PFSK-1 (cell line): Measurements from ENCODE around the gene FSTL4.

Source experiments
- FOXP2 ChIP-seq: optimal IDR thresholded peaks from 2 replicates; pipeline ENCODE3; 2011; ENCODE audit warnings: borderline replicate concordance, control low read depth, inconsistent platforms; ENCODE audit not compliant: insufficient read depth; ENCODE audit errors: extremely low read length, extremely low read depth
- POLR2AphosphoS5 ChIP-seq: IDR thresholded peaks from 2 replicates; pipeline ENCODE4 v1.6.1; 2012; ENCODE audit warnings: low read depth, mild to moderate bottlenecking, control low read depth, low read length, moderate library complexity
- REST ChIP-seq, 2 experiments: IDR thresholded peaks; 2 replicates each; pipeline versions ENCODE4 v1.6.1 to v1.8.0; 2011 to 2012; ENCODE audit warnings: low read depth in 2 of 2, low read length in 2 of 2, control low read depth in 1 of 2, inconsistent platforms in 1 of 2, mild to moderate bottlenecking in 1 of 2, moderate library complexity in 1 of 2; ENCODE audit not compliant: insufficient read depth in 1 of 2
- SIN3A ChIP-seq: IDR thresholded peaks from 2 replicates; pipeline ENCODE4 v1.6.1; 2012; ENCODE audit warnings: mild to moderate bottlenecking, low read length, moderate library complexity, borderline replicate concordance; ENCODE audit not compliant: insufficient read depth
- TAF1 ChIP-seq: IDR thresholded peaks from 2 replicates; pipeline ENCODE4 v1.6.1; 2012; ENCODE audit warnings: low read length, control low read depth, borderline replicate concordance; ENCODE audit not compliant: insufficient read depth

The FSTL4 gene

DNA sequence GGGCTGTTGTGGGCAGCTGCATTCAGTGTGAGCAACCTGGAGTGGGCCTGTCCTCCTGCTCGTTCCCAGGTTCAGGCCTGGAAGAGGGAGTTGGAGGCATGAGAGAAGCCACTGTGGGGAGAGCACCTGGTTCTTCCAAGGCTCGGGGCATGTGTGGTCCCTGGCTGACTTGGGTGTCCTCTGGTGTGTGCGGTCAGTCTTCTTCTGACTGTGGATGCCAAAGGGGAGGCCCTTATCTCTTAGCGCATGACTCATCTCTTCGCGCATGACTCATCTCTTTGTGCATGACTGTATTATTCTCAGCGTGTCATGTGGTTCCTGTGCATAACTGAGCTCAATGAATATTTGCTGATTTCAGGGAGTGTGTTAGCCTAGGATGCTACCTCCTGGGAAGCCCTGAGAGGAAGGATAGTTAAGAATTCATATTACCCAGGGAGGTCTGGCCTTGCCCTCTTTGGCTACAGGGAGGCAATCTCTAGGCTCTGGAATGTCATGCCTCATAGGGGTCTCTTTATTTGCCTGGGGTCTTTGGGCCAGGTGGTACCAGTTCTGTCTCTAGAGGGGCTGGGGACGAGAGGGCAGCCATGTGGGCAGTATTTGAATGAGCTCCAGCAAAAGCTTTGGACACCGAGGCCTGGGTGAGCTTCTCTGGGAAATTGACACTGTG is 371.8 kb downstream of the FSTL4 start:
- no peak for TF ChIP-seq SIN3A
- no peak for TF ChIP-seq POLR2AphosphoS5
- TF ChIP-seq REST (IDR thresholded peaks at IDR 0.05; ENCODE audit: insufficient read depth in 1 of 2, low read depth in 2 of 2, low read length in 2 of 2) = 0 out of 4 replicates have a peak, but pooled peaks of 1 of the 2 experiments have one; percentile 10
- TF ChIP-seq TAF1 = peak; percentile 54; the same call in 1 of the 2 replicates
- peak; percentile 40 for TF ChIP-seq FOXP2

- no peak for TF ChIP-seq POLR2AphosphoS5
- no peak for TF ChIP-seq FOXP2
- no peak for TF ChIP-seq TAF1
- no peak for TF ChIP-seq SIN3A
- TF ChIP-seq REST (IDR thresholded peaks at IDR 0.05; ENCODE audit: insufficient read depth in 1 of 2, low read depth in 2 of 2, low read length in 2 of 2) = no peak
These were observed 373.7 kb downstream of the FSTL4 start for GRCh38 chr5:133238426-133239205.

GRCh38 chr5:133236976-133237375 is 375.4 kb downstream of the FSTL4 start:
- no peak for TF ChIP-seq POLR2AphosphoS5
- no peak for TF ChIP-seq TAF1
- TF ChIP-seq FOXP2 = no peak
- TF ChIP-seq REST (IDR thresholded peaks at IDR 0.05; ENCODE audit: insufficient read depth in 1 of 2, low read depth in 2 of 2, low read length in 2 of 2) = no peak
- TF ChIP-seq SIN3A = no peak

DNA sequence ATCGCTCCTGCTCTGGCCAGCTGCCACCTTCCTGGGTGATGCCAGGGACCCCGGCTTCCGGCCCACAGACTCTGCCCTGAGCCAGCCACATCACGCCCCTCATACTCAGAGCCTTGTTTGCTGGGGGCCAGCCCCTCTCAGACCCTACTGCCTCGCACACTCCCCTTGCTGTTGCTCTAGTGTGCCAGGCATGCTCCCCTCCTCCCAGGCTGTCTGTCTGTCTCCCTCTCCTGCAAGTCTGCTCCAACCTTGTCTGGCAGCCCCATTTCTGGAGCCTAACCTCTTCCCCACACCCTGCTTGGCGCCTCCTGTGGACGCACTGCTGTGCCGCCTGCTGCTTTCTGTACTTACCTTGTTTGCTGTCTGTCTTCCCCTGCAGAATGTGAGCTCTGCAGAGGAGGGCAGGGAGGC is 375.8 kb downstream of the FSTL4 start:
- TF ChIP-seq REST (IDR thresholded peaks at IDR 0.05; ENCODE audit: insufficient read depth in 1 of 2, low read depth in 2 of 2, low read length in 2 of 2) (no peak), TAF1 (no peak), FOXP2 (no peak)
